Activated B cell treated with CpG ODN at 0.5 μM for 24 hours (primary cell): ENCODE data around the gene MTARC1. TPM values are rescaled to one million over a fixed set of nuclear protein-coding genes. Genes with fewer than 3 reads are reported as not detected.

ENCODE experiments used
- ATAC-seq: fragments of 200-7000 bp; cut with Tn5 transposase; one replicate; pipeline ENCODE4 v1.10.0; 2021; ENCODE audit warnings: low read depth, mild to moderate bottlenecking, moderate library complexity
- CTCF ChIA-PET: fragments of 350-600 bp; sonication (Branson Sonifier 250); formaldehyde crosslinking; loops from one replicate; lab custom pipeline; 2021; ENCODE audit warnings: antibody characterized with exemption; lab: Charles Lee
- POLR2A ChIA-PET: fragments of 350-600 bp; sonication (Branson Sonifier 250); formaldehyde crosslinking; loops from one replicate; lab custom pipeline; 2021; ENCODE audit warnings: antibody characterized with exemption; lab: Charles Lee
- DNase-seq: peaks from one replicate; pipeline ENCODE4 v3.0.0; 2022
- H3K27ac Mint-ChIP-seq: one replicate; pipeline ENCODE4 v1.8.0; 2020; ENCODE audit warnings: mixed read lengths
- H3K27me3 Mint-ChIP-seq: one replicate; pipeline ENCODE4 v1.8.0; 2021; ENCODE audit warnings: mixed read lengths
- H3K36me3 Mint-ChIP-seq: one replicate; pipeline ENCODE4 v1.8.0; 2021; ENCODE audit warnings: low read depth, mixed read lengths
- H3K4me1 Mint-ChIP-seq: one replicate; pipeline ENCODE4 v1.8.0; 2021; ENCODE audit warnings: mixed read lengths
- H3K4me3 Mint-ChIP-seq: one replicate; pipeline ENCODE4 v1.8.0; 2020; ENCODE audit warnings: mild to moderate bottlenecking, mixed read lengths
- H3K9me3 Mint-ChIP-seq: one replicate; pipeline ENCODE4 v1.8.0; 2020; ENCODE audit warnings: mixed read lengths
- CTCF ChIP-seq: fragments of 200-600 bp; IDR thresholded peaks from one replicate; pipeline ENCODE4 v1.8.0; 2022; ENCODE audit warnings: antibody characterized with exemption, mild to moderate bottlenecking
- intact Hi-C: fragments of 100-400 bp; cut with micrococcal nuclease; formaldehyde crosslinking; loops from one replicate; pipeline ENCODE4 v1.15.1; 2024
- total RNA-seq: library from RNA; stranded (reverse); gene quantifications from 2 replicates; pipeline ENCODE4 v1.2.3, GENCODE V29; 2022

The MTARC1 gene
- total RNA-seq, 1 donor from 2014 or later: 2.2 TPM

GRCh38 chr1:220769205-220769604, 17.5 kb upstream of the MTARC1 start:
- Mint-ChIP-seq H3K27me3 (no peaks in the 10 kb centered on the region), H3K4me3 (no peak overlapping the region), H3K9me3 (no peaks in the 10 kb centered on the region), H3K4me1 (peaks cover 44% of the 10 kb centered on the region), H3K27ac (peak overlapping the region; percentile 59), H3K36me3 (no peaks in the 10 kb centered on the region)
- ChIA-PET CTCF (interaction anchor here (1.0 to 1.6 kb wide), 2 partner anchors 36 to 78 kb away, joined by 4 to 5 read pairs; no protein-coding TSS in a partner anchor), POLR2A (interaction anchor here (0.7 to 0.9 kb wide), 2 partner anchors 8 to 70 kb away, joined by 3 read pairs; no protein-coding TSS in a partner anchor)
- TF ChIP-seq CTCF: no peak
- intact Hi-C loops: no loop called here
- DNase-seq: no peak
- ATAC-seq: no peak

GRCh38 chr1:220770245-220770913, 16.3 kb upstream of the MTARC1 start:
- H3K4me3 Mint-ChIP-seq: peak overlapping the region; percentile 82
- H3K9me3 Mint-ChIP-seq: no peaks in the 10 kb centered on the region
- H3K4me1 Mint-ChIP-seq: peaks cover 48% of the 10 kb centered on the region
- H3K27ac Mint-ChIP-seq: peak overlapping the region; percentile 96
- no peaks in the 10 kb centered on the region for H3K27me3 Mint-ChIP-seq
- POLR2A ChIA-PET: interaction anchor here (0.6 to 2.8 kb wide), 8 partner anchors 10 to 789 kb away, joined by 3 to 18 read pairs (median 4); partner anchors contain the start of gene MTARC2
- ATAC-seq: peak; percentile 88
- intact Hi-C loops: loop anchor here (1.0 to 5.0 kb wide), 5 partner anchors 22 to 550 kb away; partner anchors contain the start of genes MARK1, MTARC2 and RAB3GAP2
- H3K36me3 Mint-ChIP-seq: no peaks in the 10 kb centered on the region
- DNase-seq: no peak
- TF ChIP-seq CTCF: no peak
- CTCF ChIA-PET: interaction anchor here (1.6 kb wide), 1 partner anchor 37 kb away, joined by 5 read pairs; no protein-coding TSS in a partner anchor

GRCh38 chr1:220772846-220773245, 13.9 kb upstream of the MTARC1 start:
- no peak overlapping the region for H3K4me3 Mint-ChIP-seq
- H3K9me3 Mint-ChIP-seq: no peaks in the 10 kb centered on the region
- H3K27me3 Mint-ChIP-seq: no peaks in the 10 kb centered on the region
- intact Hi-C loops: loop anchor here (5.0 kb wide), 1 partner anchor 246 kb away; the partner anchor contains the start of gene MARK1
- no peak for ATAC-seq
- TF ChIP-seq CTCF: no peak
- no peak for DNase-seq
- H3K27ac Mint-ChIP-seq: no peak overlapping the region
- H3K4me1 Mint-ChIP-seq: peaks cover 55% of the 10 kb centered on the region
- ChIA-PET CTCF (interaction anchor here (1.1 to 5.4 kb wide), 5 partner anchors 13 to 583 kb away, joined by 3 to 44 read pairs (median 4); no protein-coding TSS in a partner anchor), POLR2A (interaction anchor here (2.8 kb wide), 1 partner anchor 24 kb away, joined by 18 read pairs; the partner anchor contains the start of gene MTARC2)
- no peaks in the 10 kb centered on the region for H3K36me3 Mint-ChIP-seq

- Mint-ChIP-seq H3K9me3 (no peaks in the 10 kb centered on the region), H3K27me3 (no peaks in the 10 kb centered on the region), H3K4me1 (peaks cover 34% of the 10 kb centered on the region), H3K4me3 (no peak overlapping the region), H3K27ac (no peak overlapping the region), H3K36me3 (no peaks in the 10 kb centered on the region)
- ATAC-seq (no peak), DNase-seq (peak; percentile 39)
- TF ChIP-seq CTCF: peak; percentile 74
- intact Hi-C loops: loop anchor here (5.0 kb wide), 3 partner anchors 228 to 938 kb away; no protein-coding TSS in a partner anchor
- ChIA-PET CTCF (interaction anchor here (0.7 to 5.4 kb wide), 21 partner anchors 11 to 588 kb away, joined by 3 to 44 read pairs (median 4); partner anchors contain the start of genes MTARC1 and MTARC2), POLR2A (interaction anchor here (0.6 kb wide), 1 partner anchor 681 kb away, joined by 3 read pairs; the partner anchor contains the start of gene IARS2)
These were observed 11.4 kb upstream of the MTARC1 start for GRCh38 chr1:220775240-220775853.
